IMR-90 (cell line): ENCODE measurements around the gene TPRKB.
"Not testable (repeated sequence)": the region's sequence is repeated elsewhere in the genome, so short reads cannot be mapped to it uniquely, and the experiment has no call there.

ENCODE experiments used
- BHLHE40 ChIP-seq: fragments of 150-350 bp; IDR thresholded peaks from 2 replicates; pipeline ENCODE4 v1.6.1; 2016; ENCODE audit warnings: mild to moderate bottlenecking, low read depth, low read length
- CEBPB ChIP-seq: IDR thresholded peaks from 2 replicates; pipeline ENCODE4 v1.6.1; 2012; ENCODE audit warnings: low read depth, low read length, improper control_type of control experiment
- FOS ChIP-seq: fragments of 150-350 bp; IDR thresholded peaks from 2 replicates; pipeline ENCODE4 v1.6.1; 2016; ENCODE audit warnings: low read depth, low read length
- MAZ ChIP-seq: IDR thresholded peaks from 2 replicates; pipeline ENCODE4 v1.6.1; 2012; ENCODE audit warnings: low read depth, mild to moderate bottlenecking, low read length, improper control_type of control experiment, moderate library complexity, borderline replicate concordance
- MXI1 ChIP-seq: IDR thresholded peaks from 2 replicates; pipeline ENCODE4 v1.6.1; 2012; ENCODE audit warnings: low read depth, mild to moderate bottlenecking, low read length, moderate library complexity, borderline replicate concordance
- POLR2A ChIP-seq: IDR thresholded peaks from 2 replicates; pipeline ENCODE4 v1.6.1; 2012; ENCODE audit warnings: mild to moderate bottlenecking, low read depth, low read length
- RAD21 ChIP-seq: IDR thresholded peaks from 2 replicates; pipeline ENCODE4 v1.6.1; 2012; ENCODE audit warnings: low read length, improper control_type of control experiment
- RFX5 ChIP-seq: IDR thresholded peaks from 2 replicates; pipeline ENCODE4 v1.8.0; 2012; ENCODE audit warnings: low read depth, mild to moderate bottlenecking, low read length, moderate library complexity
- TF ChIP-seq, protein P1 (sequence below): conservative IDR thresholded peaks from 2 replicates; pipeline ENCODE4 v1.5.1; 2012; ENCODE audit warnings: mild to moderate bottlenecking, low read depth, low read length, improper control_type of control experiment
- TF ChIP-seq, protein P2 (sequence below): fragments of 150-350 bp; IDR thresholded peaks from 2 replicates; pipeline ENCODE4 v1.6.1; 2017; ENCODE audit warnings: mild to moderate bottlenecking, antibody characterized with exemption, low read length, low read depth
- TF ChIP-seq, protein P3 (sequence below): fragments of 150-350 bp; IDR thresholded peaks from 2 replicates; pipeline ENCODE4 v1.6.1; 2016; ENCODE audit warnings: low read depth, mild to moderate bottlenecking, low read length, moderate library complexity, borderline replicate concordance

DNA sequence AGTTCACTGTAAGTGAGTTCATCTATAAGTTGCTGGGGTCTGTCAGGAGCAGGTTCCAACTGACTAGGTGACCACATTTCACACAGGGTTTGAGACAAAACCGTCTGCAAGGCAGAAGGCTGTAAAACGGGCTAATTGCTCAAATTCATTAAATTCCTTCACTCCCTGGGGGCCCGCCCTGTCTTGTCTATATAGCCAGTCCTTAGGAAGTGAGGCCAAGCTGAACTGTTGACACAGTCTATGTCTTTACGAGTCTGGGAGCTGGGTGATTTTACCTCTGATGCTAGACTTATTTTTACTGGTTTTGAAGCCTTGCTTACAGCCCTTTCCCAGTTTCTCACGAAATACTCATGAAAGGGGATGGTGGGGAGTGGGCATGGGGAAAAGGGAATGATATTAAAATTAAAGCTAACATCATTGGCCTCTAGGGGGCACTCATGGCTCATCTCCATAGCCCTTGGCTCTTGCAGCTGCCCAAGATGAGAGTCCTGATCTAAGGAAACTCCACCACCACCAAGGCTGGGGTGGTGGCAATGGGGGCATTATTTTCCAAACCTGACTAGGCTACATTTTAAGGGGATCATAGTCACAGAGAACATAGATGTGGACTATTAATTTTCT, 57.1 kb downstream of the TPRKB start:
- TF ChIP-seq CEBPB, MXI1, POLR2A, FOS, RFX5, BHLHE40, MAZ: not testable (repeated sequence)
- TF ChIP-seq, protein P1, sequence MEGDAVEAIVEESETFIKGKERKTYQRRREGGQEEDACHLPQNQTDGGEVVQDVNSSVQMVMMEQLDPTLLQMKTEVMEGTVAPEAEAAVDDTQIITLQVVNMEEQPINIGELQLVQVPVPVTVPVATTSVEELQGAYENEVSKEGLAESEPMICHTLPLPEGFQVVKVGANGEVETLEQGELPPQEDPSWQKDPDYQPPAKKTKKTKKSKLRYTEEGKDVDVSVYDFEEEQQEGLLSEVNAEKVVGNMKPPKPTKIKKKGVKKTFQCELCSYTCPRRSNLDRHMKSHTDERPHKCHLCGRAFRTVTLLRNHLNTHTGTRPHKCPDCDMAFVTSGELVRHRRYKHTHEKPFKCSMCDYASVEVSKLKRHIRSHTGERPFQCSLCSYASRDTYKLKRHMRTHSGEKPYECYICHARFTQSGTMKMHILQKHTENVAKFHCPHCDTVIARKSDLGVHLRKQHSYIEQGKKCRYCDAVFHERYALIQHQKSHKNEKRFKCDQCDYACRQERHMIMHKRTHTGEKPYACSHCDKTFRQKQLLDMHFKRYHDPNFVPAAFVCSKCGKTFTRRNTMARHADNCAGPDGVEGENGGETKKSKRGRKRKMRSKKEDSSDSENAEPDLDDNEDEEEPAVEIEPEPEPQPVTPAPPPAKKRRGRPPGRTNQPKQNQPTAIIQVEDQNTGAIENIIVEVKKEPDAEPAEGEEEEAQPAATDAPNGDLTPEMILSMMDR, result peak; percentile 31
- TF ChIP-seq, protein P2, sequence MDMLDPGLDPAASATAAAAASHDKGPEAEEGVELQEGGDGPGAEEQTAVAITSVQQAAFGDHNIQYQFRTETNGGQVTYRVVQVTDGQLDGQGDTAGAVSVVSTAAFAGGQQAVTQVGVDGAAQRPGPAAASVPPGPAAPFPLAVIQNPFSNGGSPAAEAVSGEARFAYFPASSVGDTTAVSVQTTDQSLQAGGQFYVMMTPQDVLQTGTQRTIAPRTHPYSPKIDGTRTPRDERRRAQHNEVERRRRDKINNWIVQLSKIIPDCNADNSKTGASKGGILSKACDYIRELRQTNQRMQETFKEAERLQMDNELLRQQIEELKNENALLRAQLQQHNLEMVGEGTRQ, result not testable (repeated sequence)
- TF ChIP-seq, protein P3, sequence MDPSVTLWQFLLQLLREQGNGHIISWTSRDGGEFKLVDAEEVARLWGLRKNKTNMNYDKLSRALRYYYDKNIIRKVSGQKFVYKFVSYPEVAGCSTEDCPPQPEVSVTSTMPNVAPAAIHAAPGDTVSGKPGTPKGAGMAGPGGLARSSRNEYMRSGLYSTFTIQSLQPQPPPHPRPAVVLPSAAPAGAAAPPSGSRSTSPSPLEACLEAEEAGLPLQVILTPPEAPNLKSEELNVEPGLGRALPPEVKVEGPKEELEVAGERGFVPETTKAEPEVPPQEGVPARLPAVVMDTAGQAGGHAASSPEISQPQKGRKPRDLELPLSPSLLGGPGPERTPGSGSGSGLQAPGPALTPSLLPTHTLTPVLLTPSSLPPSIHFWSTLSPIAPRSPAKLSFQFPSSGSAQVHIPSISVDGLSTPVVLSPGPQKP, result not testable (repeated sequence)
- peak; percentile 21; the same call in 1 of the 2 replicates for TF ChIP-seq RAD21
